B cell (primary cell): Measurements from ENCODE around the gene PARN.

Experiments
- EZH2 ChIP-seq: IDR thresholded peaks from 2 replicates; pipeline ENCODE4 v1.6.1; 2012; ENCODE audit warnings: borderline replicate concordance, low read depth, mild to moderate bottlenecking, moderate library complexity, low read length; ENCODE audit not compliant: insufficient read depth, poor library complexity, severe bottlenecking
- TF ChIP-seq, protein P1 (sequence below): fragments of 200-600 bp; IDR thresholded peaks from one replicate; pipeline ENCODE4 v1.8.0; 2022; ENCODE audit warnings: antibody characterized with exemption, mild to moderate bottlenecking

DNA sequence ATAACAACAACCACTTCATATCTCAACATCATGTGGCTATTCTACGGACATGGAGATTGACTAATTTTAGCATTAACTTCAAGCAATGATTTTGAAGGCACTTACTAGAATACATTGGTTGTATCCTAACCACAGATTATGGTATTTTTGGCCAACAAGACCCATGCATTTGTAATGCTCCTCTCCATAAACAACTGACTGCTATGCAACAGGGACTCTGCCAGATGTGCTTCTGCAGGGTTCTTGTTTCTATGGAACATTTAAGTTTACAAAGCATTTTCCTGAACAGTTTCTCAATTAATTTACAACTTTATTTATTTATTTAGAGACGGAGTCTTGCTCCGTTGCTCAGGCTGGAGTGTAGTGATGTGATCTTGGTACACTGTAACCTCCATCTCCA, 178.0 kb downstream of the PARN start:
- TF ChIP-seq, protein P1, sequence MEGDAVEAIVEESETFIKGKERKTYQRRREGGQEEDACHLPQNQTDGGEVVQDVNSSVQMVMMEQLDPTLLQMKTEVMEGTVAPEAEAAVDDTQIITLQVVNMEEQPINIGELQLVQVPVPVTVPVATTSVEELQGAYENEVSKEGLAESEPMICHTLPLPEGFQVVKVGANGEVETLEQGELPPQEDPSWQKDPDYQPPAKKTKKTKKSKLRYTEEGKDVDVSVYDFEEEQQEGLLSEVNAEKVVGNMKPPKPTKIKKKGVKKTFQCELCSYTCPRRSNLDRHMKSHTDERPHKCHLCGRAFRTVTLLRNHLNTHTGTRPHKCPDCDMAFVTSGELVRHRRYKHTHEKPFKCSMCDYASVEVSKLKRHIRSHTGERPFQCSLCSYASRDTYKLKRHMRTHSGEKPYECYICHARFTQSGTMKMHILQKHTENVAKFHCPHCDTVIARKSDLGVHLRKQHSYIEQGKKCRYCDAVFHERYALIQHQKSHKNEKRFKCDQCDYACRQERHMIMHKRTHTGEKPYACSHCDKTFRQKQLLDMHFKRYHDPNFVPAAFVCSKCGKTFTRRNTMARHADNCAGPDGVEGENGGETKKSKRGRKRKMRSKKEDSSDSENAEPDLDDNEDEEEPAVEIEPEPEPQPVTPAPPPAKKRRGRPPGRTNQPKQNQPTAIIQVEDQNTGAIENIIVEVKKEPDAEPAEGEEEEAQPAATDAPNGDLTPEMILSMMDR = no peak
- no peak for TF ChIP-seq EZH2
